Stimulated activated CD4-positive, alpha-beta T cell treated with anti-CD3 and anti-CD28 coated beads, Interleukin-1b, Interleukin-23, amount 100 ng/mL, for 24 hours (primary cell): Measurements from ENCODE around the gene SS18.

Experiments
- DNase-seq, 4 experiments: peaks; one replicate each; pipeline ENCODE4 v3.0.0-alpha.2; 2020; ENCODE audit warnings: low read depth in 4 of 4, low spot score in 1 of 4

Gene SS18

GRCh38 chr18:26073758-26074157 lies 16.7 kb downstream of the SS18 start:
- DNase-seq, result no peak

GRCh38 chr18:26071725-26072124 lies 18.7 kb downstream of the SS18 start:
- DNase-seq, result no peak

DNA sequence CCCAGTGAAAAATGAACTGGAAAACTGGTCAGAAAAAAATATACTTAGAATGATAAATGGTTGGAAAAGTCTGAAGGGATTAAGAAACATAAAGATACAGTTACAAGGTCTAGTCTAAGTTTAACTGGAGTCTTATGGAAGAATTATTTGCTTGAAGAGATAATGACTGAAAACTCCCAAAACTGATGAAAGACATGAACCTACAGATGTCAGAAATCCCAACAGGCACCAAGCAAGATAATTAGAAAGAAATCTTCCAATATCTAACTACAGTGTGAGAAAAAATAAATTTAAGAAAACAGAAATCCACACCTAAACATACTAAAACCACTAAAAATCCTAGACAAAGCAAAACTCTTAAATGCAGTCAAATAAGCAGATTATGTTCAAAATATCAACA lies 19.4 kb downstream of the SS18 start:
- no peak for DNase-seq

GRCh38 chr18:26059357-26059756 lies 31.1 kb downstream of the SS18 start:
- no peak for DNase-seq

- DNase-seq, result no peak
These were observed 33.1 kb downstream of the SS18 start for GRCh38 chr18:26057344-26057773.

DNA sequence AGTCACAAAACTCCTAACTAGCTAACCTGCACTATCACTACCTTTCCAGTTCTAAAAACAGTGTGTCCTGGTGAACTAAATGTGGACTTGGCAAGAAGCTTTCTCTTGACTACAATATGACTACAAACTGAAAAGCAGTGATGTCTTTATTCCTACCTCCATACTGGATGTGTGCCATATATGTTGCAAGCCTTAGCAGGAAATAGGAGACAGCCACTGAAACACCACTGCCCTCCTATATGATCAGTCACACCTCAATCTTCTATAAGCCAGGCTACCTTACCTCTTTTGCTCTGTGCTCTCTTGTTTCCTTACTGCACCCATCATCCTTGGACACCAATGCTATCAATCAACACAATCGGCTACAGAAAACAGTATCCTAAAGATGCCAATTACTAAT lies 34.1 kb downstream of the SS18 start:
- DNase-seq, result no peak

GRCh38 chr18:26052505-26052904 lies 37.9 kb downstream of the SS18 start:
- no peak for DNase-seq

GRCh38 chr18:26051843-26052242 lies 38.6 kb downstream of the SS18 start:
- no peak for DNase-seq

DNA sequence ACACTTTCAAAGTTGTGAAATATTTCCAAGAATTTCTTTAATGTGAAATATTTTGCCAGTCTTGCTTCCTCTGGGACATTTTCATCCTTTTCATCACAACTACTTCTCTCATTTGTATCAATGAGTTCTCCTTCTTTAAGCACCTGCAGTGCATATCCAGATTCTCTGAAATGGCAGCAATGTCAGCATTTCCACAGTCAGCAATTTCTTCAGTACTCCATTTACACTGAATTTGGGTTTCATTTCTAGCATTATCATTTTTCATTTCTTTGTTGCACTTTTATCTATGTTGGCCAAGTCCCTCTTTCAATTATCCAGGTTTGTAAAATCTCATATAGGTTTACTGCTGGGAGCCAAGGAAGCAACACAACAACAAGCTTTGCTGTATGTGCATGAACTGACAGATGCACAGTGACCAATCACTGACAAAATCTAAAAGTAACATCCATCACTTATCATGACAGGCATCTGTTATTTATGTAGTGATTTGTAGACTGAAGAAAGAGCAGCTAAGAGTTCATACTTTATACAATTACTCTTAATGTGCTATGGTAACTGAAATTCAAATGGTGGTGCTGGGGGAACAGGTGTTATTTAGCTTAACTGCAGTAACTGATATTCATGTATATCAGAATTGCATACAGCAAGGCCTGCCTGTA lies 43.9 kb downstream of the SS18 start:
- no peak for DNase-seq

- no peak for DNase-seq
These were observed 45.6 kb downstream of the SS18 start for GRCh38 chr18:26044807-26045206.

GRCh38 chr18:26040051-26040656 lies 50.3 kb downstream of the SS18 start:
- DNase-seq, result no peak

- DNase-seq, result no peak
These were observed 51.2 kb downstream of the SS18 start for GRCh38 chr18:26039203-26039602.

DNA sequence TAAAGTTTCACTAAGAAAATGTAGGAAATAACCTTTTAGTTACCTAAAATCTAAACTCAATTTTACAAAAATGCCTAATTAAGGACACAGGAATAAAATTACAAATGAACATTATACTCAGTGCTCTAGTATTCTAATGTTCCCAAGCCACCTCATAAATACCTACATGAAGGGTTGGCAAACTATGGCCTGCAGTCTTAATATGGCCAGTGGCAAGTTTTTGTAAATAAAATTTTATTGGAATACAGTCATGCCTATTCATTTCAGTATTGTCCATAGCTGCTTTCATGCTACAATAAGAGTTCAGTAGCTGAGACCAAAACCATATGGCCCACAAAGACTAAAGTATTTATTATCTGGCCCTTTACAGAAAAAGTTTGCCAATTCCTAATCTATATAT lies 53.8 kb downstream of the SS18 start:
- no peak for DNase-seq

DNA sequence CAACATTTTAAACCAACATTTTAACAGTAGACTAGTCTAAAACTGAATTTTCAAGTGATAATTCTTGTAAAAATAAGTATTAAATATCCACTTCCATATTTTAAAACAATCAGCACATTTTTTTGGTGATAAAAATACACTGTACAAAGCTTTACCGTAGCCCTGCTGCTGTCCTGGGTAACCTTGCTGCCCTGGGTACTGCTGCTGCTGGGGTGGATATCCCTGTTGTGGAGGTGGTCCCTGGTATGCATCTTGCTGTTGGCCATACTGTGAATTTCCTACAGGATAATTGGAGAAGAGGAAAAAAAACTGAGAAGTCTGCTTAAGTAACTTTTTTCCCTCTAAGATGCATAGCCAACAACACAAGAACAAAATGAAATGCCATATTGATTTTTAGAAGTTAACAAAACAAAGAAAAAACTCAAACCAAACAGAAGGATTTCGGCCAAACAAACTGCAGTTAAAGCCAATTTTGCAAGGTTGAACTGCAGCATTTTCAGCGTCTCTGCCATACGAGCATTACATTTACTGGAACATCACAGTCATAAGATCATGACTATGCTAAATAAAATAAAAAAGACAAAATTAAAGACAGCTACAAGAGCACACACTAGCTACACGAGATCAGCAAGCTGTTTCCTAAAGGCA lies 55.4 kb downstream of the SS18 start:
- no peak for DNase-seq

DNA sequence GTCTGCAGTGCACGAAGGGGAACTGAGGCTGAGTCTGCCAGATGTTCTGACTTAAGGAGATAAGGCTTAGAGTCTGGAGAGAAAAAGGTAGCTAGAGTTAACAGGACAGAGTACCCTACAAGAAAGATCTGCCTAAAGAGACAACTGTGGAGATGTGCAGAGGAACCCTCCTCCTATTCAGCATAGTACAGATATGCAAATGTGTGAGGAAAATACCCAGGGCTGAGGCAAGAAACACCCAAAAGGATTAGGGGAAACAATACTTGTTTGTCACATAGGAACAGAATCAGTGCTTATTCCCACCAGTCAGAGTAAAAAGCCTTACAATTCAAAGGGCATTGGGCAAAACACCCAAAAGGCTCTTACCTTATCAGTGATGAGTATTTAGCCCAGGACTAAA lies 67.8 kb downstream of the SS18 start:
- DNase-seq, result no peak

DNA sequence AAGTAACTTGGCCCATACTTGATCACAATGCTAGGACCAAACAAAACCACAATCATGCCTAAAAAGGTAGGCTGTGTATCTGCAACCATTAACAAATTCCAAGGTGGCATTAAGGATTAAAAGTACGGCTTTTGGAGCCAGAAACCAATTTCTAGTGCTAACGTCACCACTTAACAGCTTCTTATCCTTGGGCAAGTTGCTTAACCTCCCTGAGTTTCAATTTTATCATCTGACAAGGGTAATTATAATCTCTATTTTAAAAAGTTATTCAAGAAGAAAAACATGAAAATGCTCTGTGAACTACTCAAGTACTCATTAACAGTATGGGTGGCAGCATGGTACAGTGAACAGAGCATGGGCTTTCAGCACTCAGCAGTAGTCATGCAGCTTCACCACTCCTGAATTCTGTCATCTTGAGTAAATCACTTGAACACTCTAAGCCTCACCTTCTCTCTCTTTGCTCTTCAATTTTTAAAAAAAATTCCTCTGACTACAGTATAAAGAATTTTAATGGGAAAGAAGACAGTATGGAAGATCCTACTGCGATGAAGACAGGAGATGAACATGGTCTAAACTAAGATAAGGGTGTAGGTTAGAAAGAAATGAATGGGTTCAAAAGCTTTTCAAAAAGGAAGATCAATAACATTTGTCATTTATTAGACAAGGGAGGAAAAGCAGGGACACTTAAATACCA lies 69.2 kb downstream of the SS18 start:
- no peak for DNase-seq

- DNase-seq, result no peak
These were observed 72.5 kb downstream of the SS18 start for GRCh38 chr18:26017929-26018328.

GRCh38 chr18:26014462-26014861 lies 76.0 kb downstream of the SS18 start:
- DNase-seq, result no peak

DNA sequence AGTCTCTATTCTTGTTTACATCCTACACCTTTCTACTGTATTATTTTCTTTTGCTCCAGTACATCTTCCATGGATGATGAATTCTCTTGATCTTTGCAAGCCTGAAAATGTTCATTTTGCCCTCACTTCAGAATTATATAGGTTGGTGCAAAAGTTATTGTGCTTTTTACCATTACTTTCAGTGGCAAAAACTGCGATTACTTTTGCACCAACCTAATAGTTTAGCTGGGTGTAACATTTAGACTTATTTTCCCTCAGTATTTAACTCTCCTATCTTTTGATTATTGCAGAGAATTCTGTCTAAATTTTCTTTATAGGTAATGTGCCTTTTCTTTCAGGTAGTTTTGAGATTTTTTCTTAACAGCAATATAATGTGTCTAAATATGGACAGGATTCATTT lies 81.8 kb downstream of the SS18 start:
- no peak for DNase-seq

DNA sequence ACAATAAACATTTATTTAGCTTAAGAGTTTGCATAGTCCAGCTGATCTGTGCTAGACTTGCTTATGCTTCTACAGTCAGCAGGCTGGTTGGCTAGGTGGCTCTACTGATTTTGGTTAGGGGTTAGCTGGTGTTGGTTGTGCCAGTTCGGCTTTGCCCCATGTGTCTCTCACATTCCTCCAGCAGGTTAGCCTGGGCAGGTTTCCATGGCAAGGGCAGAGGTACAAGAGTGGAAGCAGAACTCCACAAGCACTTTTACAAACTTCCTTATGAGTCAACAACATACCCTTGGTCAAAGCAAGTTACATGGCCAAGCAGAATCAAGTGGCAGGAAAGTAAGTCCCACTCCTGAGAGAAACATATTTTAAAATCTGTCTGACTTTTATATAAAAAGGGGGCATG lies 82.3 kb downstream of the SS18 start:
- no peak for DNase-seq

- no peak for DNase-seq
These were observed 84.5 kb downstream of the SS18 start for GRCh38 chr18:26005950-26006349.

DNA sequence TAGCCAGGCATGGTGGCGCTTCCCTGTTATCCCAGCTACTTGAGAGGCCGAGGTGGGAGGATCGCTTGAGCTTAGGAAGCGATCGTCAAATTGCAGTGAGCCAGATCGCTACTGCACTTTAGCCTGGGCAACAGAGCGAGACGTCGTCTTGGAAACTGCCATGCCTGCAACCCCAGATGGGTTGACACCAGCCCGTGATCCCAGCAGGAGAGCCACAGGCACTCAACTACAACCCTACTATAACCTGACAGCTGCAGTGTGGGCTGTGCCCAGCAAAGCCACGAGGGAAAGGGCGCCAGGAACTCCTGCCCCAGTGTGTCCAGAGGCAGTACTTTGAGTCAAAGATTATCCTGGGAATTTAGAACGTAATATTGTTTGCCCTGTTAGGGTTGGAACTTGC lies 85.6 kb downstream of the SS18 start:
- no peak for DNase-seq
